ENCODE results near the gene RPS6KA1.
"Not testable (repeated sequence)": the region's sequence is repeated elsewhere in the genome, so short reads cannot be mapped to it uniquely, and the experiment has no call there.

The RPS6KA1 gene

GRCh38 chr1:26603856-26604255 is 74.3 kb downstream of the RPS6KA1 start:
- DNase-seq: no peak

- DNase-seq: no peak
These were observed 77.6 kb downstream of the RPS6KA1 start for GRCh38 chr1:26607186-26607585.

GRCh38 chr1:26608895-26609294 is 79.3 kb downstream of the RPS6KA1 start:
- DNase-seq: no peak

- DNase-seq: no peak
These were observed 81.2 kb downstream of the RPS6KA1 start for GRCh38 chr1:26610781-26611180.

GRCh38 chr1:26612627-26613026 is 83.1 kb downstream of the RPS6KA1 start:
- not testable (repeated sequence) for DNase-seq

- no peak for DNase-seq
These were observed 85.3 kb downstream of the RPS6KA1 start for GRCh38 chr1:26614655-26615411.

- DNase-seq: no peak
These were observed 87.3 kb downstream of the RPS6KA1 start for GRCh38 chr1:26616881-26617280.

GRCh38 chr1:26618561-26618960 is 89.0 kb downstream of the RPS6KA1 start:
- no peak for DNase-seq
